Pons (tissue), 1 donor: ENCODE data around the gene JKAMP.

Source experiments
- DNase-seq: peaks from one replicate; pipeline ENCODE4 v3.0.0-alpha.2; 2016; ENCODE audit warnings: low spot score

JKAMP gene

GRCh38 chr14:59540852-59541251, 56.5 kb downstream of the JKAMP start:
- no peak for DNase-seq

DNA sequence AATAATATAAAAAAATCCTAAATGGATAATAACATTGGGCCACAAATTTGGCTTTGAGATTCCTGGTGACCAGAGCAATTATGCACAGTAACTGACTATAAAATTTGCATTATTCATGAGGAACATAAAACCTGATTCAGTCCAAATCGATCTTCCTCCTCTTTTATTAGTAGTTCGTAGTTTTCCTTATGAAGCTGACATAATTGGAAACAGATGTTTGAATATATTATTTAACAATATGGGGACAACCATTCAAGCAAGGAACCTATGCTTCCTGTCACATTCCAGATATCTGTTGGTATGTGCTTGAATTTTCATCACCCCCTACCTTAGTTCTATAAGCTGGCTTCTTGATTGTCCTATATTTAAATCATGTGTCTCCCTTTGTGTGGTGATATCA, 57.4 kb downstream of the JKAMP start:
- DNase-seq: no peak

GRCh38 chr14:59543873-59544272, 59.6 kb downstream of the JKAMP start:
- no peak for DNase-seq

DNA sequence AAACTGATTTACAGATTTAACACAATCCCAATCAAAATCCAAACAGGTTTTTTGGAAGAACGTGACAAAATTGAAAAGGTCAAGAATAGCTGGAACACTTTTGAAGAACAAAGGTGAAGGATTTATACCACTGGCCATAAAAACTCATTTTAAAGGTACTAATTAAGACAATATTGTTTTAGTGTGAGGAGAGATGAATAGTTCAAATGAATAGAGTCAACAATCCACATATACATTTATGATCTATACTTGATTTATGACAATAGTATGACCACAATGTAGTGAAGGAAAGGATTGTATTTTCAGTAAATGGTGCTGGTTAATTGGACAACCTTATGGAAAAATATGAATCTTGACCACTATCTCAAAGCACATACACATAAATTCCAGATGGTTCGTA, 63.0 kb downstream of the JKAMP start:
- DNase-seq: no peak
